Measurements from ENCODE around the gene SLC2A4RG.
"Not testable (repeated sequence)": the region's sequence is repeated elsewhere in the genome, so short reads cannot be mapped to it uniquely, and the experiment has no call there.

The SLC2A4RG gene

GRCh38 chr20:63772781-63773518 lies 33.4 kb downstream of the SLC2A4RG start:
- no peak for TF ChIP-seq CTCF (conservative IDR thresholded peaks at IDR 0.05; ENCODE audit: low read length)
- no peak overlapping the region for H3K4me3 ChIP-seq (ENCODE audit: low read length)
- no peak for DNase-seq (ENCODE audit: low read depth)

DNA sequence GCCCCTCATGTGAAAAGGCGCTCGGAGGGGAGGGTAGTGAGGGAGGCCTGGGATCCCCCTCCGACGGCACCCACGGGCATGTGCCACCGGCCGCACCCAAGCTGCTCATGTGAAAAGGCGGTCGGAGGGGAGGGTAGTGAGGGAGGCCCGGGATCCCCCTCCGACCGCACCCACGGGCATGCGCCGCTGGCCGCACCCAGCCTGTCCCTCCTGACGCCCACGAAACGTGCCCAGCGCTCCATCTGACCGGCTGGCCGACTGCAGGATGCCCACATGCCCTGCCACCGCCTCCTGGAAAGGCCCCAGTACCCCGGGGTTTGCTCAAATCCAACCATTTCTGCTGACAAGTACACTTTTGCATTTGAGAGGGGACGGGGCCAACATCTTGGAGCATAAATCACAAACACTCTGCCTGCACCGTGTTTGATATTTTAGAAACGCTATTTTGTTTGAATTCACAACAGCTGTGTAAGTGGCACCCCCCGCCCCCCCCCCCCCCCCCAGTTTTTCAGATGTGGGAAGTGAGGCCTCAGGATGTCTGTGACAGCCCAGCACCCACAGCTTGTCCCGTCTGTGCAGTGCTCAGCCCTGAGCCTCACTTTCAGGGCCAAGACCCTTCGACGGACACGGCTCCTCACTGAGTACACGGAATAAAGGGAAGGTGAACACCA lies 34.1 kb downstream of the SLC2A4RG start:
- H3K4me3 ChIP-seq (ENCODE audit: low read length), result no peak overlapping the region
- DNase-seq (ENCODE audit: low read depth), result no peak
- TF ChIP-seq CTCF (conservative IDR thresholded peaks at IDR 0.05; ENCODE audit: low read length), result no peak

DNA sequence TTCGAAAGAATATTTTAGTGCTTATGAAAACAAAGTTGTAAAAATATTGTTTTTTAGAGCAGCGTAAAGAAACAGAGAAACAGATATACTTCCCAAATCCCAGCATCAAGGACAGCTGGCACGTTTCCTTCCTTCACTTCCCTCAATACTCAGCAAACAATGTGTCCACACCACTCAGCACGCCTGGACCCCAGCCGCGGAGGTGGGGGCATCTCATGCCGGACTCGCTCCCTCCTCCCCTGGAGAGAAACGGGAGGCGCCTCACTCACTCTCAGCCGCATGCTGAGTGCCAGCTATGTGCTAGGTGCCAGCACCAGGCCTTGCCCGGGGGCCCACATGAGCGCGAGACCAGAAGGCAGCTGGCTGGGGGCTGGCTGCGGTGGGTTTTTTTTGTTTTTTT lies 34.7 kb downstream of the SLC2A4RG start:
- DNase-seq (ENCODE audit: low read depth), result no peak
- TF ChIP-seq CTCF (conservative IDR thresholded peaks at IDR 0.05; ENCODE audit: low read length), result no peak
- H3K4me3 ChIP-seq (ENCODE audit: low read length), result no peak overlapping the region

- peak; percentile 10 for DNase-seq (ENCODE audit: low read depth)
- TF ChIP-seq CTCF (conservative IDR thresholded peaks at IDR 0.05; ENCODE audit: low read length), result peak; percentile 57
- H3K4me3 ChIP-seq (ENCODE audit: low read length), result peak overlapping the region; percentile 50
Observed at GRCh38 chr20:63775096-63775978, 35.8 kb downstream of the SLC2A4RG start.

- not testable (repeated sequence) for H3K4me3 ChIP-seq (ENCODE audit: low read length); DNase-seq (ENCODE audit: low read depth)
Observed at GRCh38 chr20:63776875-63777274, 37.3 kb downstream of the SLC2A4RG start.

- DNase-seq (ENCODE audit: low read depth), result no peak
- no peak for TF ChIP-seq CTCF (conservative IDR thresholded peaks at IDR 0.05; ENCODE audit: low read length)
- no peak overlapping the region for H3K4me3 ChIP-seq (ENCODE audit: low read length)
Observed at GRCh38 chr20:63777614-63778013, 38.0 kb downstream of the SLC2A4RG start.

DNA sequence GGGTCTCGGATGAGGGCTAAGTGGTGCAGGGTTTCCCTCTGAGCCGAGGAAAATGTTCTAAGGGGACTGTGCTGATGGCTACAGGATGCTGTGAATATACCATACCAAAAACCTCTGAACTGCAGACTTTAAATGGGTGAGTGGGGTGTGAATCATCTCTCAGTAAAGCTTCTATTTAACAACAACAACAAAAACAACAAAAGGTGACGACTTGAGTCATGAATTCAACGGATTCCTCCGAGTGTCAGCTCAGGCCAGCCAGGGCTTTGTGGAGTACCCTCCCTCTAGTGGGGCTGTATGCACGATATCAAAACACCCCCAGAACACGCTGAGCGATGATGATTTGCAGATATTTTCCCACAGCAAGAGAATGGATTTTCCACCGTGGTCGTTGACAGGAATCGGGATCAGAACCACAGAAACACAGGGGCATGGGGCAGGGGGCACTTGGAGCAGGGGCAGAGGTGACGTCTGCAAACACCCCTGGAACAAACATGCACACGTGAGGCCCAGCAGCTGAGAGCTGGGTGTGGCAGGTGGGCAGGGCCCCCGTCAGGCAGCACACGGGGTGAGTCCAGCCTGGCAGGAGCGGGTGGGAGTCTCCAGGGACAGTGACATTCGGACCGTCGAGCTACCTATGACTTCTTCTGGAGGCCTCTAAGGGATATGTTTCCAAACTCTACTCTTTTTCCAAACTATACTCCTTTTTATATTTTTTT lies 38.6 kb downstream of the SLC2A4RG start:
- no peak for TF ChIP-seq CTCF (conservative IDR thresholded peaks at IDR 0.05; ENCODE audit: low read length)
- H3K4me3 ChIP-seq (ENCODE audit: low read length), result no peak overlapping the region
- DNase-seq (ENCODE audit: low read depth), result no peak
